Panc1 (cell line): ENCODE data around the gene XRCC4. TPM values are rescaled to one million over a fixed set of nuclear protein-coding genes. Genes with fewer than 3 reads are reported as not detected.

Experiments used
- ATAC-seq: fragments of 200-7000 bp; cut with Tn5 transposase; 2 replicates; pipeline ENCODE4 v1.9.1; 2020; ENCODE audit warnings: mild to moderate bottlenecking, moderate library complexity
- BruUV-seq: library from RNA; stranded (reverse); fragments of 400-500 nt; replicated peaks from 2 replicates; lab custom pipeline; 2021; lab: Mats Ljungman, UMichigan
- CTCF ChIA-PET: fragments of 300-600 bp; sonication (Branson Sonifier 250); formaldehyde crosslinking; loops from one replicate; lab custom pipeline; 2022; ENCODE audit warnings: antibody characterized with exemption; lab: Charles Lee
- POLR2A ChIA-PET: fragments of 300-600 bp; sonication (Branson Sonifier 250); formaldehyde crosslinking; loops from one replicate; lab custom pipeline; 2022; ENCODE audit warnings: antibody characterized with exemption; lab: Charles Lee
- DNase-seq: peaks from one replicate; pipeline ENCODE4 v3.0.0-alpha.2; 2010; ENCODE audit warnings: low read depth, low spot score
- H3K27ac ChIP-seq: 2 replicates; pipeline ENCODE4 v1.5.1; 2011; ENCODE audit warnings: mild to moderate bottlenecking, low read length, inconsistent platforms
- H3K27me3 ChIP-seq: fragments of 200-500 bp; sonication (Bioruptor generic); 2 replicates; pipeline ENCODE4 v1.6.0; 2014; ENCODE audit warnings: low read length, inconsistent platforms; ENCODE audit not compliant: control insufficient read depth, insufficient read depth
- H3K36me3 ChIP-seq: fragments of 200-500 bp; sonication (Bioruptor generic); 2 replicates; pipeline ENCODE4 v1.5.1; 2014; ENCODE audit warnings: inconsistent platforms, mild to moderate bottlenecking, low read length, moderate library complexity; ENCODE audit not compliant: control insufficient read depth, insufficient read depth
- H3K4me1 ChIP-seq: 2 replicates; pipeline ENCODE4 v1.5.1; 2011; ENCODE audit warnings: inconsistent platforms, mild to moderate bottlenecking, low read length, moderate library complexity; ENCODE audit not compliant: control insufficient read depth, insufficient read depth
- H3K4me3 ChIP-seq, 2 experiments: 2 replicates each; pipeline ENCODE4 v1.5.1; 2011 to 2012; ENCODE audit warnings: low read depth in 2 of 2, low read length in 2 of 2, mild to moderate bottlenecking in 2 of 2, inconsistent platforms in 1 of 2, moderate library complexity in 1 of 2
- H3K9me3 ChIP-seq: fragments of 200-500 bp; sonication (Bioruptor generic); 2 replicates; pipeline ENCODE4 v1.5.1; 2014; ENCODE audit warnings: low read depth, mild to moderate bottlenecking, inconsistent platforms, low read length, moderate library complexity; ENCODE audit not compliant: control insufficient read depth, insufficient read depth
- CTCF ChIP-seq: fragments of 450-650 bp; IDR thresholded peaks from 2 replicates; pipeline ENCODE4 v1.5.1; 2017; ENCODE audit warnings: mild to moderate bottlenecking
- POLR2AphosphoS5 ChIP-seq: IDR thresholded peaks from 2 replicates; pipeline ENCODE4 v1.6.1; 2012; ENCODE audit warnings: mild to moderate bottlenecking, low read depth, low read length, moderate library complexity
- REST ChIP-seq, 2 experiments: IDR thresholded peaks; 2 replicates each; pipeline ENCODE4 v1.6.1; 2011 to 2012; ENCODE audit warnings: low read depth in 2 of 2, control low read depth in 1 of 2, low read length in 1 of 2, mild to moderate bottlenecking in 1 of 2, moderate library complexity in 1 of 2; ENCODE audit not compliant: insufficient read depth in 1 of 2
- SIN3A ChIP-seq: IDR thresholded peaks from 2 replicates; pipeline ENCODE4 v1.6.1; 2012; ENCODE audit warnings: low read depth, mild to moderate bottlenecking, low read length, moderate library complexity, borderline replicate concordance; ENCODE audit not compliant: insufficient read depth
- TCF7L2 ChIP-seq: IDR thresholded peaks from 2 replicates; pipeline ENCODE4 v1.6.1; 2011; ENCODE audit warnings: mild to moderate bottlenecking, low read depth, low read length, inconsistent platforms
- in situ Hi-C: cut with HindIII; loops from 2 replicates; pipeline ENCODE4 v1.10.0; 2016; ENCODE audit warnings: low sequenced_read_pairs, low pct_unique_long_range_greater_than_20kb
- intact Hi-C: fragments of 100-400 bp; cut with micrococcal nuclease; formaldehyde crosslinking; loops from one replicate; pipeline ENCODE4 v1.10.0; 2022; ENCODE audit not compliant: unreplicated experiment
- total RNA-seq: library from RNA; stranded (reverse); gene quantifications from one replicate; pipeline ENCODE4 v1.2.1, GENCODE V29; 2021; ENCODE audit not compliant: unreplicated experiment

Gene XRCC4
- total RNA-seq, 1 experiment from 2014 or later = 12.5 TPM

GRCh38 chr5:83097689-83098231 lies 20.4 kb downstream of the XRCC4 start:
- Histone ChIP-seq H3K27me3 (no peaks in the 10 kb centered on the region), H3K4me1 (0 out of 2 replicates have a peak, but pooled peaks cover 8% of the 10 kb centered on the region), H3K4me3 (no peak overlapping the region), H3K27ac (no peak overlapping the region), H3K9me3 (peaks cover 8% of the 10 kb centered on the region; the same call in 1 of the 2 replicates), H3K36me3 (no peaks in the 10 kb centered on the region)
- TF ChIP-seq TCF7L2 = no peak
- TF ChIP-seq SIN3A = no peak
- no peak for TF ChIP-seq POLR2AphosphoS5
- TF ChIP-seq REST (IDR thresholded peaks at IDR 0.05; ENCODE audit: insufficient read depth in 1 of 2, low read depth in 2 of 2, low read length in 1 of 2) = no peak
- no peak for TF ChIP-seq CTCF
- ChIA-PET CTCF (no interaction called here), POLR2A (no interaction called here)
- ATAC-seq = no peak
- BruUV-seq = no TSS peak
- in situ Hi-C loops (no loop called here), intact Hi-C loops (no loop called here)
- DNase-seq = no peak

GRCh38 chr5:83099001-83099400 lies 21.7 kb downstream of the XRCC4 start:
- H3K4me1 ChIP-seq = 0 out of 2 replicates have a peak, but pooled peaks cover 8% of the 10 kb centered on the region
- POLR2A ChIA-PET = no interaction called here
- DNase-seq (no peak), ATAC-seq (no peak)
- no peaks in the 10 kb centered on the region for H3K27me3 ChIP-seq
- H3K9me3 ChIP-seq = no peaks in the 10 kb centered on the region
- H3K36me3 ChIP-seq = no peaks in the 10 kb centered on the region
- intact Hi-C loops = no loop called here
- in situ Hi-C loops = no loop called here
- H3K4me3 ChIP-seq = no peak overlapping the region
- TF ChIP-seq SIN3A (no peak), REST (IDR thresholded peaks at IDR 0.05; ENCODE audit: insufficient read depth in 1 of 2, low read depth in 2 of 2, low read length in 1 of 2) (no peak), POLR2AphosphoS5 (no peak), TCF7L2 (no peak), CTCF (no peak)
- CTCF ChIA-PET = no interaction called here
- no peak overlapping the region for H3K27ac ChIP-seq
- BruUV-seq = no TSS peak
